ENCODE measurements around the gene TYK2.

Gene TYK2

DNA sequence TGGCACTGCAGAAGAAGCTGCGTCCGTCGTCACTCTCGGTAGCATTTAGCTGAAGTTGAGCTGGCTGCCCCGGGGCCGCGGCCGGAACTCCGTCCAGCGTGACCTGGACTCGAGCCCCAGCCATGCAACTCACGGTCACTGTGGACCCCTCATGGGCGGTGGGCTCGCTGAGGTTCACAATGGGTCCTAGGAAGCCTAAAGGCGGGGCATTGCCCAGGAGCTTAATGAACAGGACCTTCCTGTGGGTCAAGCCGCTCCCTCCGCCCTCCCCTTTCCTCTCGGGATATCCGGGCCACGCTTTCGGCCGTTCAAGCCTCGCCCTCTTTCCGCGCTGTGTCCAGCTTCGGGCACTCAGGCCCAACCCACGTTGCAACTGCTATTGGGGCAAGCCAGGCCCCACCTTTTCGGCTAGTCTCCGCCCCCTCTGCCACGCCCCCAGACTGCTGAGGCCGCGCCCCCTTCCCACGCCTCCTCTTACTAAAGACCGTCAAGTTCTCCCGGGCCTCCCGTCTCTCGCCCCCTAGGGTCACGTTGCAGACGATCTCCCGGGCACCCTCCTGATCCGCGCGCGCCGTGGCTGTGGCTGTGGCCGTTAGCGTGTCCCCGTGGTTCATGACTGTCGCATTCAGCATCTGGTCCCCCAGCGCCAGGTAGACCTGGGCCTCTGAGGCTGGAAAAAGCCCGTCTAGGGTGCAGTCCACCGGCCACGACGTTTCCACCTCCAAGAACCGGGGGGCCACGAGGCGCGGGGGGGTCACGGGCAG, 45.6 kb downstream of the TYK2 start:
- no peak for DNase-seq (ENCODE audit: low read depth, low spot score)

DNA sequence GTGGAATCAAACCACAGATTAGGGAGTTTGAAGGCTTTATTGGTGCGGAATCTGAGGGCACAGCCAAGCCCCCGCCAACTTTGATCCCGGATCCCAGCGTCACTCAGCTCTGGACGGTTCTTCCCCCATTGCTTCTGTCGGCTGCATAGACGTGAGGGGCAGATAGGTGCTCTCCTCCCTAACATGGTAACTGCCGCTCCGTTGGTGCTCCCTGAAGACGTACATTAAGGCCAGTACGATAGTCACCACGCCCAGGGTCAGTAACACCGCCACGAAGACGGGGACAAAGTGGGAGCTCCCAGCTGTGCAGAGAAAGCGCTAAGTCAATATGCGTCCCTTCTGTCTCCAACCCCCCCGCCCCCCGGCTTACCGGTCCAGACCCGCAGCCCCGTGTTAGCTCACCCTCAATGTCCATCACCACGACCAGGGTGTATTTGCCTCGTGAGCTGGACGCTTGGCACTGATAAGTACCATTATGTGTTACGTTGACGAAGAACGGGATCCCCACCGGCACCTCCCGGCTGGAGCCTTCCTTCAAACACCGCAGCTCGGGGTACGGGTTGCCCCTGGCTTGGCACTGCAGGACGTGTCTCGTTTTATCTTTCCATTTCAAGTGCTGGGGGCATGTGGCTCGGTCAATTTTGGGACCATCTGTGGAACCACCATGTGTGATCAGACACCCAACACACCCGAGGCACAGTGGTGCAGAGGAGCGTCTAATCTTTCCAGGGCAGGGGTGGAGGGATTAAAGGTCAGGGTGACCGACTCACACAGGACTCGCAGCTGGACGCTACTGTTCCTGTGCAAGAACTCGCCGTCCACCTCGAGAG, 46.4 kb downstream of the TYK2 start:
- no peak for DNase-seq (ENCODE audit: low read depth, low spot score)

DNA sequence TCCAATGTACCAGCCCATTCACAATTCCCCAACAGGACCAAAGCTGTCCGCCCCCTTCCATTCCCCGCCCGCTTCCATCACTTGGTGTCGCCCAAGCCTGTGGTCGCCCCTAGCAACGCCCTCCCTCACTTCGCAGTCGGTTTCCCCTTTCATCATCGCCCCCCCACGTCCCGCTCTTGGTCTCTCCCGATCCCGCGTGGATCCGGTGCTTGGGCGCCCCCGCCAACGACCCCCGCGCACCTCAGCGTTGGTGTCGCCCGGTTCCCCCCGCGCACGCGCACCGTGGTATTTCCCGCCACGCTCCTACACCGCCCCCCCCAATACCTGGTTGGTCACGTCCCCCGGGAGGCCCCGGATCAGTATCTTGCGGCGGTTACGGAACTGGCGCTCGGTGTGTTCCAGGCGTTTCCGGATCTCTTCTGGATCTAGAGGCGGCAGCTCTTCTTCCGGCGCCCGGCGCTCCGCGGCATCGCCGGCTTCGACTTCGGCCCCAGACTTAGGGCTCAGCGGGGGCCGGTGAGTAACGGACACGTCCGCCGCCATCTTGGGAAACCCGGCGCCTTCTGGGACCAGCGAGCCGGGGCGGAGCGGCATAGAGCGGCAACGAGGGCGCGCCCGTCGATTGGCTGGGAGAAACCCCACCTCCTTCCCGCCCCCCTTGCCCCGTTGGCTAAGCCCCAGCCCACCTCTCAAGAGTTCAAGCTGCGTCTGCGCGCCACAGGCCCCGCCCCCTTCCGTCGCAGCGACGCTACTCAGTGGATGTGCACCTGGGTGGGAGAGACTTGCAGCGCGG, 47.2 kb downstream of the TYK2 start, which contains the start of gene RAVER1:
RAVER1 (minus strand) TSS at position 565 of the 793 bp plus-strand sequence; CDS start at position 543, 22 bp downstream.
- no peak for DNase-seq (ENCODE audit: low read depth, low spot score)

DNA sequence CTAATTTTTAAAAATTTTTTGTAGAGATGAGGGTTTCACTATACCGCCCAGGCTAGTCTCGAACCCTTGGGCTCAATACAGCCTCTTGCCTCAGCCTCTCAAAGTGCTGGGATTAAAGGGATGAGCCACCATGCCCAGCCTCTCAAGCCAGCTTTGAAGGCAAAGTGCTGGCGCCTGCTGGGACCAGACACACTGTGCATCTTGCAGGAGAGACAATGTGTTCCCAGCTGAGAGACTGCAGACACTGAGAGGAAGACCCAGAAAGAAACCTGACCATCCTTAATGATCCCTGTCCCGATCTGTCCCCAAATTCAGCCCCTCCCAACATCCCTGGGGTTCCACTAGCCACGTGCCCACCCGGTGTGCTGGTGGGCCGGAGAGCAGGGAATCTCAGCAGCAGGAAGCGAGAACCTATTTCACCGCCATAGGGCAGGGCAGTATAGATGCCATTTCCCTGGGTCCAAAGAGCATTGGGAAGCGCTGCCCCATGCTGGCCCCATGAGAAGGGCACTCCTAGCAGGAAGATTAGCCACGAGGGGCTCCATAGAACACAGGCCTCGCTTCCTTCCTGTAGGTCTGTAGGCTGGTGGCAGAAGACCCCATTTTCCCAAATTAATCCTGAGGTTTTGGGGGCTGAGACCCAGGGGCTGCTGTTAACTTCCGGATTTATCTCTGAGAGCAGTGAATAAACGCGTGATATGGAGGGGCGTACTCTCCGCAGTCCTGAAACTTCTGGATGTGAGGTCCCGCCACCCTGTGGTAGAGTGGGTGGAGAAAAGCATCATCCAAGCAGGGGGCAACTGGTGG, 48.0 kb downstream of the TYK2 start:
- DNase-seq (ENCODE audit: low read depth, low spot score): no peak

DNA sequence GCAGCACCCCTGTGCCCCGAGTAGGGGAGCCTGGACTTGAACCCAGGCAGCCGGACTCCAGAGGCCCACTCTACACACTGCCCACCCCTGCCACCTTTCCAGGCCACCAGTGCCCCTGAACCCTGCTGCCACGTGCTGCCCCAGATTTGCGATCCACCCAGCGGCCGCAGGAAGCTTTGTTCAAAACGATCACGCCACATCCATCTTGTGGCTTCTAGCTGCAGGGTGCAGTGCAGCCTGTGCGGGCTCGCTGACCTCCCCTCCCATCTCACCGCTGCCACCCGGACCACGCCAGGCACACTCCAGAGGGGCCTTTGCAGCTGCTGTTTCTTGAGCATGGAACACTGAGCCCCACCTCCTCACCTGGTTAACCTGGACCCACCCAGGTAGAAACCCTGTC, 50.8 kb downstream of the TYK2 start:
- no peak for DNase-seq (ENCODE audit: low read depth, low spot score)

DNA sequence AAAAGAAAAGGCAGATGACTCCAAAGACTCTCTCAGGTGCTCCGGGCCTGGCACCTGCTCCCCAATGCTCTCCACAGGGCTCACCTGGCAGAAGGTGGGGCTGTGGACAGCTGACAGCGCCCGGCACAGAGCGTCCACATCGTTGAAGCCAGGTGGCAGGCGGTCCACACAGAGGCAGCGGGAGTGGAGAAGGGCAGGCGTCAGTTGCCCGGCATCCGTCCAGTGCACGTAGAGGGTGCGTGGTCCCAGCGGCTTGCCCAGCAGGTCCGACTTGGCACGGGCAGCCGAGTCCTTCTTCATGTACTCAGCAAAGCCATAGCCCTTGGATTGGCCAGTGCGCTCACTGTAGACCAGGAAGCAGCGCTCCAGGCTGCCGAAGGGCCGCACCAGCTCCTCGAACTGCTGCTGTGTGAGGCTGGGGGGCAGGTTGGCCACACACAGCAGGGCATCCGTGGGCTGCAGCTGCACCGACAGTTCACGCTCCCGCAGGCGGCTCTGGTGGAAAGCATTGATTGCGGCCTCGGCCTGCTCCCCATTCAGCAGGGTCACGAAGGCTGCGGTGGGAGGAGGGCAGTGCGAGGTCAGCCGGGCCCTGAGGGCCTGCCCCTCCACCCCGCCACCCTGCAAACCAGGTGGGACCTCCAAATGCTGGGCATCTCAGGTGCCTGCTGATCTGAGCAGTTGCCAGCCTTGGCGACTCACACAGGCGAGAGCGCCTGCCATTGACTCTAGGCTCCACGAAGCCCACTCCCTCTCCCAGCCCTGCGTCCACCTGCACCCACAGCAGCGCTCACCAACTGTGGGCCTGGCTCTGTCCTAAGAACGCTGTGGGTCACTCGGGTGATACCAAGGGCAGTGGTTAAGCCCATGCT, 51.6 kb downstream of the TYK2 start:
- no peak for DNase-seq (ENCODE audit: low read depth, low spot score)

DNA sequence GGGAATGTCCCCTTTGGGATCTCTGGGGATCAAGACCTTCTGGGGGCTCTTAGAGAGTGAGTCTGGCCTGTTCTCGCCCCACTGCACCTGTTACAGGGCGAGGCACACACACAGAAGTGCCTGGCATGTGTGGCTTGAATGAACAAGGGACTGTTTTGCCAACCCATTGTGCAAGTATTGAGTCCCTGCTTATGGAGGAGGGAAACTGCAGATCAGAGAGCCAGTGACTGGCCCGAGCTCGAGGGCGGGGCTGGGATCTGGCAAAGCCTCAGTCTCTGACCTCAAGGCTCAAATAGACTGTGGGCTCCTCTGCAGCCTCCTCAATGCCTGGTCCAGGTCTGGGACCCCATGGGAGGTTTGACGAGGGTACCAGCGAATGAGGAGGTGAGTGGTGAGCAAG, 52.6 kb downstream of the TYK2 start:
- no peak for DNase-seq (ENCODE audit: low read depth, low spot score)

DNA sequence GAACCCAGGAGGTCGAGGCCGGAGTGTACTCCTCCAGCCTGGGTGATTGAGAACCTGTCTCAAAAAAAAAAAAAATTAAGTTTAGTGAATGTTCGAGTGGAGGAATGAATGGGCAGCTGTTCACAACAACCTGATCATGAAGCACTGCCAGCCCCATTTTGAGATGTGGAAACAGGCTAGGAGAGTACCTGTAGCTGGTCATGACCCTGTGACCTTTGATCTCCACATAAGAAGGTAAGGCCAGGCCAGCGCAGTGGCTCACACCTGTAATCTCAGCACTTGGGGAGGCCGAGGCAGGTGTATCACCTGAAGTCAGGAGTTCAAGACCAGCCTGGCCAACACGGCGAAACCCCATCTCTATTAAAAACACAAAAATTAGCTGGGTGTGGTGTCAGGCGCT, 54.6 kb downstream of the TYK2 start:
- DNase-seq (ENCODE audit: low read depth, low spot score): no peak

DNA sequence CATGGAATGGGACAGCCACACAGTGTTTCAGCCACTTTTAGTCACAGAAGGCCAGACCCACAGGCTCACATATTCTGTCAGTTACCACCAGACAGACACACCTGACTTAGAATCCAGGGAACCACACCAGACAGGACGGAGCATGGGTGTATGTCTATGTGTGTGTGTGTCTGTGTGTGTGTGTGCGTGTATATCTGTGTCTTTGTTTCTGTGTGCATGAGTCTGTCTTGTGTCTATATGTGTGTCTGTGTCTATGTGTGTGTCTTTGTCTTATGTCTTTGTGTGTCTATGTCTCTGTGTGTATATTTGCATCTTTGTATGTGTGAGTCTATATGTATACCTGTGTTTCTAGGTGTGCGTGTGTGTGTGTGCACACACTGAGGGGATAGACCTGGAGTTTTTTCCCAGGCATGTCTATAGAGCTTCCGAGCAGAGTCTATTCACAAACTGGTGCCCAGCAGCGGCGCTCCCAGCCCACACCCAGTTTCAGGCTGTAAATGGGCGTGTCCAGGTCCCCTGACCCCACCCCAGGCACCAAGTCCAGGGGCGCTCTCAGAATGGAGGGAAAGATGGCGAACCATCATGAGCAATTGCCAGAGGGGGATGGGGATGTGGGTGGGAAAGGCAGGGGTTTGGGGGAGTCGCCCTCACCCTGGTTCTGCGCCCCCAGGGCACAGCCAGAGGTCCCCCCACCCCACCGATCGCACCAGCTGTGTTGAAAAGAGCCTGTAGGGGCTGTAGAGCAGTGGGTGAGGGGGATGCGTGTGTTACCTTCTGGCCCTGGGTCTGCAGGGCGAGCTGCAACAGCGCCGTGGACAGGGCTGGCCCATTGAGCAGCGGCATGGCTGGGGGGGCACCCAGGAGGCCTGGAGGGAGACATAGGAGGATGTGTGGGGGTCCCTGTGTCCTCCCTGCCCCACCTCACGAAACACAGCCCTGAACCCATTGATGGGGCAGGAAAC, 58.2 kb downstream of the TYK2 start:
- no peak for DNase-seq (ENCODE audit: low read depth, low spot score)

DNA sequence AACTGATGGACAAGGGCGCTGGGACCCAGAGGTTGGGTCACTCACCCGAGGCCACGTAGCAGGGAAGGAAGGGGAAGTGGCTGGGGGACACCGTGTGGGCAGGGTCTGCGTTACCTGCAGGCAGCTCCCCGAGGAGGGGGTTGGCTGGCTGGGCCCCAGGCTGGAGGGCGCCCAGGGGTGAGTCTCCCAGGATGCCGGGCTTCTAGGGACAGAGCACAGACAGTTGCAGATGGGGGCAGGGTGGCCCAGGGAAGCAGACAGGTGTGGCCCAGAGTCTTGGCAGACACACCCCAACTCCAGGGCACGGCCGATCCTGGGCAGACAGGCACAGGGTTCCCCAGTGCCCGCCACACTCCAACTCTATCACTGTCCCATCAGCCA, 59.0 kb downstream of the TYK2 start:
- no peak for DNase-seq (ENCODE audit: low read depth, low spot score)

DNA sequence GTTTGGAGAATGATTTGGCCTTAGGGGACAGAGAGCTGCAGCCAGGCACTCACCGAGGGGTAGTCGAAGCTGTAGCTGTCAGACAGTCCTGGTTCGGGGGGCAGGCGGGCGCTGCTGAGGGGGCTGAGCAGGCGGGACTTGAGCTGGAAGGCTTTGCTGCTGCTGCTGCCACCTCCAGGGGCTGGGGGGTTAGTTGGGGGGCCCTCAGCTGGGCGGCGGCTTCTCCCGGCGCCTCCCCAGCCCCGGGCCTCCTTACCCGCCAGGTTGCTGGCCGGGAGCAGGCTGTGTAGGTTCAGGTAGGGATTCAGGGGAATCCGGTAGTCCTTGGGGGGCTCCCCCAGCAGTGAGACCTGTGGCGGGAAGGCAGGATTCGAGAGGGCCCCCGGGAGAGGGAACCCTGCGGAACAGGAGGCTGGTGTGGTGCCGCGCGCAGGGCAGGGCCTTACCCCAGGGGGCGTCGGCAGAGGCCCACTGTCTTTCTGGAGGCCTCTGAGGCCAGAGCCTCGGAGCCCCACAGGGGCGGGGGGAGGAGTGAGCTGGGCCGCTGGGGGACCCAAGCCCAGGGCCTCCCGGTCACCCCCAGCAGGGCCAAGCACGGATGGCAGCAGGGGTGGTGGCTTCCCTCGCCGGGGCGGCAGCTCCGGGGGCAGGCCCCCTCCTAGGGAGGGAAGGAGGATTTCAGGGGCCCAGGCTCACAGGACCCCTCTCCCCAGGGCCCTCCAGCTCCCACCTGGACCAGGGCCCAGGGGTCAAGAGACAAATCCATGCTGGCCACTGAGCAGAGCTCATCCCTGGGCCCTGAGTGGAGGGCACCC, 59.6 kb downstream of the TYK2 start:
- no peak for DNase-seq (ENCODE audit: low read depth, low spot score)

DNA sequence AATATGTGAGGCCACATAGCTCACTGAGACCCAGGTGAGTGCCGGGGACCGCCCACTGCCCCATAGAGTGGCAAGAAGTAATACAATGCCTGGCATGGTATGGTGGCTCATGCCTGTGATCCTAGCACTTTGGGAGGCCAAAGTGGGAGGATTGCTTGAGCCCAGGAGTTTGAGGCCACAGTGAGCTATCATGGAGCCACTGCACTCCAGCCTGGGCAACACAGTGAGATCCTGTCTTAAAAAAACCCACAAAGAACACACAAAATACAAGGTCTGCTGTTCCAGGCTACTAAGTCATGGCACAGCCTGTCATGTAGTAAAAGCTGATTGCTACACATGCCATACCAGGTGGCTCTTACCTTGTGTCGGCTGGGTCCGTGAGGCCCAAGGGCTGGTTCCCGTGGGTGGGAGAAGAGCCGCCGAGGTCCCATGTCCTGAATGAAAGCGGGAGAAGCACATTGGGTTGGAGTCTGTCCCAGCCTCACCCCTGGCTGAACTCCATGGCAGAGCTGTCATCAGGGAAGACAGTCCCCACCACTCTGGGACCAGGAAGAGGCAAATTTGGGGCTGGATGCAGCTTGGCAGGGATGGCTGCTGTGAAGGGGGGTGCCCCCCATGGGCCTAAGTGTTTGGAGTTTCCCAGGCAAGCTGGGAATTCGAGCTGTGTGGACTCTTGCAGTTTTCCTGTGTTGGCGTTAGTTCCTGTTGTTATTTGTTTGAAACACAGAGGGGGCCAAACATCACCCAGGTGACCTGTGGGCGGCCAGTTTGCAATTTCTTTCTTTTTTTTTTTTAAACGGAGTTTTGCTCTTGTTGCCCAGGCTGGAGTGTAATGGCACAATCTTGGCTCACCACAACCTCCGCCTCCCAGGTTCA, 61.3 kb downstream of the TYK2 start:
- no peak for DNase-seq (ENCODE audit: low read depth, low spot score)

DNA sequence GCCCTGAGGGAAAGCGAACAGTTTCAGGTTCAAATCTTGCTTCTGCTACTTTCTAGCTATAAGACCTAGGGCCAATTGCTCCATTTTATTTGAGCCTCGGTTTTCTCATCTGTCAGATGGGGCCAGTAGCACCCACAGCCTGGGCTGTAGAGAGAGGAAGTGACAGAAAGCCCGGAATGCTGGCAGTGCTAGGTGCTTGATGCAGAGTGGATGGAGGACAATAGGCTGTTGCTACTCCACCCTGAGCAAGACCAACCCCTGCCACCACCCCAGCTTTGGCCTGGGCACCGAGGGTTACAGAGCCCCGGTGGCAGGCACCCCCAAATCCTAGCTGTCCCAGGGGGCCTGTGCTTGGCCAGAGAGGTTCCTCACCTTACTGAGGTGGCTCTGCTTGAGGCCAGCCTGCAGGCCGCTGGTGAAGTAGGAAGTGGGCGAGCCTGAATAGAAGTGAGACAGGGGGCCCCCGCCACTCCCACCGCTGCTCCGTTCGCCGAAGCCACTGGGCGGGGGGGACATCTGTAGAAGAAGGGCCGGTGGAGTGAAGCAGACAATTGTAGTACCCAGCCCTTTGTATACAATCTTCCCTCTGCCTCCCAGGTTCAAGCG, 62.4 kb downstream of the TYK2 start:
- no peak for DNase-seq (ENCODE audit: low read depth, low spot score)

DNA sequence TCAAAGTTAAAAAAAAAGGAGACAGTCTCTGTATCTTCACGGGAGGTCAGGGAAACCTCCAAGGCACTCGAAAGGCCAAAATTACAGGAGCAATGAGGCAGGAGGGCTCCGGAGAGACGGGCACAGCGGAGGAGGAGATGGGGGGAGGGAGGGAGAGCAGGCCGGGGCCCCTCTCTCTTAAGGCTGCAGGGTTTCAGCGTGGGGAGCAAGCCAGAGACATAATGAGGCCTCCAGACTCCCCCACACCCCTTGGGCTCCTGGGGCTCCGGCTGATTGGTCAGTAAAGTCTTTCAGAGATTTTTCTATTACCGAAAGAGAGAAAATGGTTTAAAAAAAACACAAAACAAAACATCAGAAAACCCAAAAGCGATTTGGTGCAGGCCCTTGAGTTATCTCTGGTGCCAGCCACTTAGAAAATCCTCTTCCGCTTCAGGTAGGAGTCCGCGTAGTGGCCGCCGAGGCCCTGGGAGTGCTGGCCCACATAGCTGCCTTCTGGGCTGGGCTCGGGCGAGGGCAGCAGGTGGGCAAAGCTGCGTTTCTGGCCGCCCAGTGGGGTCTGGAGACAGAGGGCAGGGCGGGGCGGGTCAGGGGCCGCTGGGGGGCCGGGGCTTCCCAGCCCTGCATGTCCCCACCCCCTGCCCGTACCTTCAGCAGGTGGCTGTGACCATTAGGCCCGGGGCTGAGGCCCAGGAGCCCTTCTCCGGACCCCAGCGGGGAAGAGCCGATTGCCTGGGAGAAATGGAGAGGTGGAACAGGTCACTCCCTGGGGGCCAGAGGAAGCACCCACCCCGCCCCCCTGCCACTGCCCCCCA, 63.1 kb downstream of the TYK2 start:
- no peak for DNase-seq (ENCODE audit: low read depth, low spot score)

DNA sequence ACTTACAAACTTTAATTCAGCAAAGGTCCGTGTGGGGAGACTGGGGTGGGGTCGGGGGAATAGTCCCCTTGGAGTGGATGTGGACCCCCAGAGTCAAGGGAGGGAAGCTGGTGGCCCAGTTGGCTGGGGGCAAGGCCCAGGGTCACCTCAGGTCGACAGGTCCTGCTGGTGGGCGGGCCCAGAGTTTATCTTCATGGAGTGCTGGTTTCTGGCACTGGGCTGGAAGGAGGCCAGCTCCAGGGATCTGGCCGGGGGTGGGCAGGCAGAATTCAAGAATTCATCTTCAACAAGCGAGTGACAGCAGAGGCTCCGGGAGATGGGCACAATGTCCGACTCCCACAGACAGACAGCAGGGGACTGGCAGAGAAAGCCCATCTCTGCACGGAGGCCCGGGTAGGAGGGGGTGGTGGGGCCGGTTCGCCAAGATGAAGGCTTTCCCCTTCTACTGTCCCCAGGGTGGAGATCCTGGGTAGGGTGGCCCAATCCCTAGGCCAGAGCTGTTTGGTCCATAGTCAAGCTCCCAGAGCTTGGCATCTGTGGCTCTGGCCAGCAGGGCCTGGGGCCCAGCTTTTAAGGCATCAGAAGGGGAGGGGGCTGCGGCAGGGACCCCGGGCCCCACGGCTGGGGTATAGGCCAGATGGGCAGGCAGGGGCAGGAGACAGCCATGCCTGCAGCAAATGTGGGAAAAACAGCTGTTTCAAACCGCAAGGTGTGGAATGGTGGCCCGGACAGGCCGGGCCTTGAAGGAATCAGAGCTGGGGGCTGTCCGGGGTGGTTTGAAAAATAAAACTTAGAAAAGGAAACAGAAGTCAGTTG, 63.9 kb downstream of the TYK2 start:
- no peak for DNase-seq (ENCODE audit: low read depth, low spot score)
